K562 (cell line): ENCODE data around the gene UBXN4. TPM values are rescaled to one million over a fixed set of nuclear protein-coding genes. Genes with fewer than 3 reads are reported as not detected.

Experiments
- BACH1 ChIP-seq: fragments of 200-800 bp; sonication (Bioruptor generic); IDR thresholded peaks from 2 replicates; pipeline ENCODE4 v1.6.1; 2016; ENCODE audit warnings: missing genetic modification characterization, missing compliant biosample characterization
- BHLHE40 ChIP-seq: IDR thresholded peaks from 2 replicates; pipeline ENCODE4 v1.6.1; 2011; ENCODE audit warnings: low read length, improper control_type of control experiment
- EHMT2 ChIP-seq: fragments of 450-650 bp; IDR thresholded peaks from 2 replicates; pipeline ENCODE4 v1.6.1; 2018; ENCODE audit warnings: antibody characterized with exemption
- EWSR1 ChIP-seq: fragments of 450-650 bp; IDR thresholded peaks from 2 replicates; pipeline ENCODE4 v1.6.1; 2018; ENCODE audit warnings: borderline replicate concordance, mild to moderate bottlenecking, low read depth, moderate library complexity; ENCODE audit not compliant: partially characterized antibody
- FOXJ2 ChIP-seq: fragments of 200-800 bp; sonication (Bioruptor generic); IDR thresholded peaks from 2 replicates; pipeline ENCODE4 v1.6.1; 2016; ENCODE audit warnings: missing genetic modification characterization, missing compliant biosample characterization
- HEY1 ChIP-seq: fragments of 250-450 bp; sonication (Bioruptor Pico); IDR thresholded peaks from 2 replicates; pipeline ENCODE4 v1.5.0; 2020; ENCODE audit warnings: mild to moderate bottlenecking, moderate library complexity, borderline replicate concordance
- KAT2B ChIP-seq: IDR thresholded peaks from one replicate; pipeline ENCODE4 v1.6.1; 2012; ENCODE audit warnings: low read depth, mild to moderate bottlenecking, control low read depth, inconsistent platforms, low read length, moderate library complexity
- MYC ChIP-seq, 2 experiments: fragments of 250-450 bp in 1 of 2; sonication (Bioruptor Pico) in 1 of 2; IDR thresholded peaks; 2 replicates each; pipeline versions ENCODE4 v1.5.1 to v1.6.1; 2012 to 2021; ENCODE audit warnings: low read depth in 2 of 2, borderline replicate concordance in 1 of 2, improper control_type of control experiment in 1 of 2, low read length in 1 of 2, mild to moderate bottlenecking in 1 of 2, moderate library complexity in 1 of 2
- NFIC ChIP-seq: fragments of 450-650 bp; IDR thresholded peaks from 2 replicates; pipeline ENCODE4 v1.6.1; 2017; ENCODE audit warnings: mild to moderate bottlenecking, inconsistent platforms
- SOX6 ChIP-seq: fragments of 450-650 bp; IDR thresholded peaks from 2 replicates; pipeline ENCODE4 v1.6.1; 2014; ENCODE audit warnings: mild to moderate bottlenecking
- SRF ChIP-seq, 2 experiments: fragments of 250-450, 450-650 bp in 1 of 2; sonication (Bioruptor Pico) in 1 of 2; sonication (generic) in 1 of 2; formaldehyde crosslinking; IDR thresholded peaks; 2 replicates each; pipeline versions ENCODE4 v1.5.0 to v1.5.1; 2020 to 2022; ENCODE audit warnings: mild to moderate bottlenecking in 1 of 2, missing genetic modification reagents in 1 of 2
- U2AF2 ChIP-seq: fragments of 200-400 bp; formaldehyde crosslinking; optimal IDR thresholded peaks from 2 replicates; pipeline ENCODE3; 2017; ENCODE audit warnings: low read depth, mild to moderate bottlenecking, low read length
- ZNF217 ChIP-seq: sonication (generic); formaldehyde crosslinking; IDR thresholded peaks from 2 replicates; pipeline ENCODE4 v1.8.0; 2022; ENCODE audit warnings: mild to moderate bottlenecking, missing genetic modification reagents
- ZNF274 ChIP-seq: IDR thresholded peaks from 2 replicates; pipeline ENCODE4 v1.6.1; 2011; ENCODE audit warnings: low read depth, mild to moderate bottlenecking, low read length, moderate library complexity, borderline replicate concordance
- ZNF316 ChIP-seq: fragments of 450-650 bp; IDR thresholded peaks from 2 replicates; pipeline ENCODE4 v1.6.1; 2016
- polyA plus RNA-seq, 8 experiments: library from polyadenylated mRNA; depleted of rRNA in 4 of 8; stranded (reverse) in 5 of 8; unstranded in 3 of 8; fragments of >200 nt; fragmentation: Nextera tagmentation in 2 of 8; fragmentation: Illumina TruSeq in 1 of 8; extraction: Ambion mirVana in 2 of 8; extraction: Trizol in 1 of 8; gene quantifications; 2 replicates each; pipeline versions ENCODE4 v1.2.1 to v1.2.3, GENCODE V29; 2011 to 2014; ENCODE audit warnings: inconsistent platforms in 1 of 8, missing spikeins in 1 of 8
- total RNA-seq, 7 experiments: library from RNA; depleted of rRNA in 6 of 7; stranded (reverse); fragments of >200 nt in 6 of 7; fragmentation: Illumina TruSeq in 2 of 7; extraction: Trizol in 2 of 7; gene quantifications; 2 replicates each; pipeline versions ENCODE4 v1.2.1 to v1.2.3, GENCODE V29; 2011 to 2021; ENCODE audit warnings: low replicate concordance in 1 of 7
- TF ChIP-seq, protein P1 (sequence below): fragments of 250-450 bp; sonication (Bioruptor Pico); IDR thresholded peaks from 2 replicates; pipeline ENCODE4 v1.8.0; 2022; ENCODE audit warnings: inconsistent platforms
- TF ChIP-seq, protein P2 (sequence below), 2 experiments: fragments of 450-650 bp; IDR thresholded peaks; 2 replicates each; pipeline ENCODE4 v1.6.1; 2016
- TF ChIP-seq, protein P3 (sequence below): fragments of 250-450 bp; sonication (Bioruptor Pico); IDR thresholded peaks from 2 replicates; pipeline ENCODE4 v1.6.1; 2021; ENCODE audit warnings: mild to moderate bottlenecking
- TF ChIP-seq, protein P4 (sequence below): fragments of 250-450 bp; sonication (Bioruptor Pico); IDR thresholded peaks from 2 replicates; pipeline ENCODE4 v1.4.0; 2020
- TF ChIP-seq, protein P5 (sequence below): fragments of 250-450 bp; sonication (Bioruptor Pico); IDR thresholded peaks from 2 replicates; pipeline ENCODE4 v1.9.0; 2021; ENCODE audit warnings: mild to moderate bottlenecking, inconsistent platforms
- TF ChIP-seq, protein P6 (sequence below), 2 experiments: fragments of 250-450 bp in 1 of 2; fragments of 450-650 bp in 1 of 2; sonication (Bioruptor Pico) in 1 of 2; IDR thresholded peaks; 2 replicates each; pipeline versions ENCODE4 v1.6.1 to v1.8.0; 2016 to 2021; ENCODE audit warnings: mild to moderate bottlenecking in 2 of 2, moderate library complexity in 2 of 2, missing compliant biosample characterization in 1 of 2, missing genetic modification characterization in 1 of 2

The UBXN4 gene
- total and polyA plus RNA-seq, 9 of the 15 experiments (the other 6 are each of a cell fraction or from before 2014, with no cell fraction given), result 30.4 to 127 (median 55.3) TPM

DNA sequence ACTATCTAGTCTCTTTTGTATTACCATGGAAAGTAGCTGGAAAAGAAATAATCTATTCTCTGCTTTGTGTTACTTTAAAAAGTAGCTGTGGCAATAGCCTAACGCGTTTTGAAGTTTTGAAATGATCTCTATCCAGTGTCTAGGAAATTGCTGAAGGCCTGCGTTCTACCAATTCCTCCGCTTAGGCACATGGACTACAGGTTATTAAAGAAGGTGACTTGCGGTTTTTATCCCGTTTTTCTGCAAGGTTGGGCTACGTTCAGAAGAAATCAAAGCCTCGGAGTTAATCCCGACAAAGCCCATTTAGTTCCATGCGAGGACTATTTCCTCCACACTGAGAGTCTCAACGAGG is 636 bp upstream of the UBXN4 start (continued):
- TF ChIP-seq, protein P1, sequence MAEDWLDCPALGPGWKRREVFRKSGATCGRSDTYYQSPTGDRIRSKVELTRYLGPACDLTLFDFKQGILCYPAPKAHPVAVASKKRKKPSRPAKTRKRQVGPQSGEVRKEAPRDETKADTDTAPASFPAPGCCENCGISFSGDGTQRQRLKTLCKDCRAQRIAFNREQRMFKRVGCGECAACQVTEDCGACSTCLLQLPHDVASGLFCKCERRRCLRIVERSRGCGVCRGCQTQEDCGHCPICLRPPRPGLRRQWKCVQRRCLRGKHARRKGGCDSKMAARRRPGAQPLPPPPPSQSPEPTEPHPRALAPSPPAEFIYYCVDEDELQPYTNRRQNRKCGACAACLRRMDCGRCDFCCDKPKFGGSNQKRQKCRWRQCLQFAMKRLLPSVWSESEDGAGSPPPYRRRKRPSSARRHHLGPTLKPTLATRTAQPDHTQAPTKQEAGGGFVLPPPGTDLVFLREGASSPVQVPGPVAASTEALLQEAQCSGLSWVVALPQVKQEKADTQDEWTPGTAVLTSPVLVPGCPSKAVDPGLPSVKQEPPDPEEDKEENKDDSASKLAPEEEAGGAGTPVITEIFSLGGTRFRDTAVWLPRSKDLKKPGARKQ (CRISPR knock-in tag), result peak; percentile 82
- TF ChIP-seq BHLHE40, result no peak
- TF ChIP-seq, protein P2, sequence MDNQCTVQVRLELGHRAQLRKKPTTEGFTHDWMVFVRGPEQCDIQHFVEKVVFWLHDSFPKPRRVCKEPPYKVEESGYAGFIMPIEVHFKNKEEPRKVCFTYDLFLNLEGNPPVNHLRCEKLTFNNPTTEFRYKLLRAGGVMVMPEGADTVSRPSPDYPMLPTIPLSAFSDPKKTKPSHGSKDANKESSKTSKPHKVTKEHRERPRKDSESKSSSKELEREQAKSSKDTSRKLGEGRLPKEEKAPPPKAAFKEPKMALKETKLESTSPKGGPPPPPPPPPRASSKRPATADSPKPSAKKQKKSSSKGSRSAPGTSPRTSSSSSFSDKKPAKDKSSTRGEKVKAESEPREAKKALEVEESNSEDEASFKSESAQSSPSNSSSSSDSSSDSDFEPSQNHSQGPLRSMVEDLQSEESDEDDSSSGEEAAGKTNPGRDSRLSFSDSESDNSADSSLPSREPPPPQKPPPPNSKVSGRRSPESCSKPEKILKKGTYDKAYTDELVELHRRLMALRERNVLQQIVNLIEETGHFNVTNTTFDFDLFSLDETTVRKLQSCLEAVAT (IDR thresholded peaks at IDR 0.05), result 0 out of 4 replicates have a peak, but pooled peaks of 1 of the 2 experiments have one; percentile 14
- no peak for TF ChIP-seq BACH1 (tag)
- TF ChIP-seq, protein P3, sequence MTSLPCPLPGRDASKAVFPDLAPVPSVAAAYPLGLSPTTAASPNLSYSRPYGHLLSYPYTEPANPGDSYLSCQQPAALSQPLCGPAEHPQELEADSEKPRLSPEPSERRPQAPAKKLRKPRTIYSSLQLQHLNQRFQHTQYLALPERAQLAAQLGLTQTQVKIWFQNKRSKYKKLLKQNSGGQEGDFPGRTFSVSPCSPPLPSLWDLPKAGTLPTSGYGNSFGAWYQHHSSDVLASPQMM (CRISPR knock-in tag), result no peak
- no peak for TF ChIP-seq EHMT2
- TF ChIP-seq ZNF316, result peak; percentile 42
- TF ChIP-seq NFIC, result no peak
- TF ChIP-seq, protein P4, sequence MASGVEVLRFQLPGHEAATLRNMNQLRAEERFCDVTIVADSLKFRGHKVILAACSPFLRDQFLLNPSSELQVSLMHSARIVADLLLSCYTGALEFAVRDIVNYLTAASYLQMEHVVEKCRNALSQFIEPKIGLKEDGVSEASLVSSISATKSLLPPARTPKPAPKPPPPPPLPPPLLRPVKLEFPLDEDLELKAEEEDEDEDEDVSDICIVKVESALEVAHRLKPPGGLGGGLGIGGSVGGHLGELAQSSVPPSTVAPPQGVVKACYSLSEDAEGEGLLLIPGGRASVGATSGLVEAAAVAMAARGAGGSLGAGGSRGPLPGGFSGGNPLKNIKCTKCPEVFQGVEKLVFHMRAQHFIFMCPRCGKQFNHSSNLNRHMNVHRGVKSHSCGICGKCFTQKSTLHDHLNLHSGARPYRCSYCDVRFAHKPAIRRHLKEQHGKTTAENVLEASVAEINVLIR (CRISPR knock-in tag), result no peak
- no peak for TF ChIP-seq MYC (IDR thresholded peaks at IDR 0.05; ENCODE audit: low read depth, low read length)
- TF ChIP-seq MYC (CRISPR knock-in tag; IDR thresholded peaks at IDR 0.05; ENCODE audit: borderline replicate concordance, low read depth), result no peak
- TF ChIP-seq SRF (CRISPR knock-in tag; IDR thresholded peaks at IDR 0.05), result no peak
- TF ChIP-seq, protein P5, sequence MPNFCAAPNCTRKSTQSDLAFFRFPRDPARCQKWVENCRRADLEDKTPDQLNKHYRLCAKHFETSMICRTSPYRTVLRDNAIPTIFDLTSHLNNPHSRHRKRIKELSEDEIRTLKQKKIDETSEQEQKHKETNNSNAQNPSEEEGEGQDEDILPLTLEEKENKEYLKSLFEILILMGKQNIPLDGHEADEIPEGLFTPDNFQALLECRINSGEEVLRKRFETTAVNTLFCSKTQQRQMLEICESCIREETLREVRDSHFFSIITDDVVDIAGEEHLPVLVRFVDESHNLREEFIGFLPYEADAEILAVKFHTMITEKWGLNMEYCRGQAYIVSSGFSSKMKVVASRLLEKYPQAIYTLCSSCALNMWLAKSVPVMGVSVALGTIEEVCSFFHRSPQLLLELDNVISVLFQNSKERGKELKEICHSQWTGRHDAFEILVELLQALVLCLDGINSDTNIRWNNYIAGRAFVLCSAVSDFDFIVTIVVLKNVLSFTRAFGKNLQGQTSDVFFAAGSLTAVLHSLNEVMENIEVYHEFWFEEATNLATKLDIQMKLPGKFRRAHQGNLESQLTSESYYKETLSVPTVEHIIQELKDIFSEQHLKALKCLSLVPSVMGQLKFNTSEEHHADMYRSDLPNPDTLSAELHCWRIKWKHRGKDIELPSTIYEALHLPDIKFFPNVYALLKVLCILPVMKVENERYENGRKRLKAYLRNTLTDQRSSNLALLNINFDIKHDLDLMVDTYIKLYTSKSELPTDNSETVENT (CRISPR knock-in tag), result no peak
- no peak for TF ChIP-seq SOX6
- TF ChIP-seq FOXJ2 (tag), result no peak
- TF ChIP-seq U2AF2, result no peak
- TF ChIP-seq KAT2B, result no peak
- TF ChIP-seq, protein P6, sequence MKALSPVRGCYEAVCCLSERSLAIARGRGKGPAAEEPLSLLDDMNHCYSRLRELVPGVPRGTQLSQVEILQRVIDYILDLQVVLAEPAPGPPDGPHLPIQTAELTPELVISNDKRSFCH (CRISPR knock-in tag; IDR thresholded peaks at IDR 0.05), result no peak
- TF ChIP-seq, protein P6 (tag; IDR thresholded peaks at IDR 0.05), result peak; percentile 32; the same call in 1 of the 2 replicates
- no peak for TF ChIP-seq ZNF217 (CRISPR knock-in tag)
- no peak for TF ChIP-seq ZNF274
- TF ChIP-seq HEY1, result no peak
- no peak for TF ChIP-seq EWSR1
